Mammary epithelial cell (primary cell): ENCODE results near the gene MRPL20.

Experiments used
- EZH2 ChIP-seq: IDR thresholded peaks from 2 replicates; pipeline ENCODE4 v1.6.1; 2012; ENCODE audit warnings: low read length, inconsistent platforms, borderline replicate concordance
- TF ChIP-seq, protein P1 (sequence below), 2 donors: IDR thresholded peaks in 1 of 2; conservative IDR thresholded peaks in 1 of 2; 2 replicates each; pipeline ENCODE4 v1.5.1; 2011 to 2012; ENCODE audit warnings: inconsistent platforms in 2 of 2, low read length in 2 of 2, mild to moderate bottlenecking in 2 of 2, control low read depth in 1 of 2, low read depth in 1 of 2; ENCODE audit not compliant: insufficient read depth in 1 of 2; ENCODE audit errors: extremely low read depth in 1 of 2

DNA sequence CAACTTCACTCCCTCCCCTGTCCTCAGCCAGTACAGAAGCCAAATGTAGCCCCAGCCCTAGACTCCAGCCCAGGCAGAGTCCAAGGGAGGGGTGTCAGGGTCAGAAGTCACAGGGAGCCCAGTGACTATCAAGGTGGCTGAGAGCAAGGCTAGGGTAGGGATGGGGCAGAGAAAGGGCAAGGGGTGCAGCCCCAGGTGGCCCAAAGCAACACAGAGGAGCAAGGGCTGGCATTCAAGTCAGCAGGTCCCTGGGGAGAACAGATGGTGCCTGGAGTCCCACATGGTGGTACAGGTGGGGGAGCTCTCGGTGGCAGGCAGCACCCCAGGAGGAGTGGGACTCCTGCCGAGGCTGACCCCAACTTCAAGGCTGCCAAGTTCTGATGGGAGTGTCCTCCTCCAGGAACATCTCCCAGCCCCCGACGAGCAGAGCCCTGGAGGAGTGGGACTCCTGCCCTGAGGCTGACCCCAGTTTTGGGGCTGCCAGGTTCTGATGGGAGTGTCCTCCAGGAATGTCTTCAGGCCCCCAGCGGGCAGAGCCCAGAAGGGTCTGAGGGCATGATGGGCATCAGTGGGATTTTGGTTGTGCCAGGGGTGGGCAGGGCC, 54.2 kb downstream of the MRPL20 start:
- TF ChIP-seq, protein P1, sequence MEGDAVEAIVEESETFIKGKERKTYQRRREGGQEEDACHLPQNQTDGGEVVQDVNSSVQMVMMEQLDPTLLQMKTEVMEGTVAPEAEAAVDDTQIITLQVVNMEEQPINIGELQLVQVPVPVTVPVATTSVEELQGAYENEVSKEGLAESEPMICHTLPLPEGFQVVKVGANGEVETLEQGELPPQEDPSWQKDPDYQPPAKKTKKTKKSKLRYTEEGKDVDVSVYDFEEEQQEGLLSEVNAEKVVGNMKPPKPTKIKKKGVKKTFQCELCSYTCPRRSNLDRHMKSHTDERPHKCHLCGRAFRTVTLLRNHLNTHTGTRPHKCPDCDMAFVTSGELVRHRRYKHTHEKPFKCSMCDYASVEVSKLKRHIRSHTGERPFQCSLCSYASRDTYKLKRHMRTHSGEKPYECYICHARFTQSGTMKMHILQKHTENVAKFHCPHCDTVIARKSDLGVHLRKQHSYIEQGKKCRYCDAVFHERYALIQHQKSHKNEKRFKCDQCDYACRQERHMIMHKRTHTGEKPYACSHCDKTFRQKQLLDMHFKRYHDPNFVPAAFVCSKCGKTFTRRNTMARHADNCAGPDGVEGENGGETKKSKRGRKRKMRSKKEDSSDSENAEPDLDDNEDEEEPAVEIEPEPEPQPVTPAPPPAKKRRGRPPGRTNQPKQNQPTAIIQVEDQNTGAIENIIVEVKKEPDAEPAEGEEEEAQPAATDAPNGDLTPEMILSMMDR (conservative IDR thresholded peaks at IDR 0.05 in 1 of 2, IDR thresholded peaks at IDR 0.05 in 1 of 2; ENCODE audit: extremely low read depth in 1 of 2, insufficient read depth in 1 of 2, low read depth in 1 of 2, low read length in 2 of 2), result no peak
- TF ChIP-seq EZH2, result no peak
